ENCODE data around the gene ZMYND8.

DNA sequence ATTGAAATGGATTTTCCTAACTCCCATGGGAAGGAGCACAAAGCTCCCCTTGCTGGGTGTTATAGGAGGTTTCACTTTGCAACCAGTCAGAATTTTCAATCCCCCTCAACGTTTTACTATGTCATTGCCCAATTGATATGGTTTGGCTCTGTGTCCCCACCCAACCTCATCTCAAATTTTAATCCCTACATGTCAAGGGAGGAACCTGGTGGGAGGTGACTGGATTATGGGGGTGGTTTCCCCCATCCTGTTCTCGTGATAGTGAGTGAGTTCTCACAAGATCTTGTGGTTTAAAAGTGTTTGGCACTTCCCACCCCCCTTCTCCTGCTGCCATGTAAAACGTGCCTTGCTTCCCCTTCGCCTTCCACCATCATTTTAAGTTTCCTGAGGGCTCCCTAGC is 62.9 kb downstream of the ZMYND8 start:
- no peak for TF ChIP-seq POLR2A (IDR thresholded peaks at IDR 0.05; ENCODE audit: low read depth)
- TF ChIP-seq, protein P1, sequence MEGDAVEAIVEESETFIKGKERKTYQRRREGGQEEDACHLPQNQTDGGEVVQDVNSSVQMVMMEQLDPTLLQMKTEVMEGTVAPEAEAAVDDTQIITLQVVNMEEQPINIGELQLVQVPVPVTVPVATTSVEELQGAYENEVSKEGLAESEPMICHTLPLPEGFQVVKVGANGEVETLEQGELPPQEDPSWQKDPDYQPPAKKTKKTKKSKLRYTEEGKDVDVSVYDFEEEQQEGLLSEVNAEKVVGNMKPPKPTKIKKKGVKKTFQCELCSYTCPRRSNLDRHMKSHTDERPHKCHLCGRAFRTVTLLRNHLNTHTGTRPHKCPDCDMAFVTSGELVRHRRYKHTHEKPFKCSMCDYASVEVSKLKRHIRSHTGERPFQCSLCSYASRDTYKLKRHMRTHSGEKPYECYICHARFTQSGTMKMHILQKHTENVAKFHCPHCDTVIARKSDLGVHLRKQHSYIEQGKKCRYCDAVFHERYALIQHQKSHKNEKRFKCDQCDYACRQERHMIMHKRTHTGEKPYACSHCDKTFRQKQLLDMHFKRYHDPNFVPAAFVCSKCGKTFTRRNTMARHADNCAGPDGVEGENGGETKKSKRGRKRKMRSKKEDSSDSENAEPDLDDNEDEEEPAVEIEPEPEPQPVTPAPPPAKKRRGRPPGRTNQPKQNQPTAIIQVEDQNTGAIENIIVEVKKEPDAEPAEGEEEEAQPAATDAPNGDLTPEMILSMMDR (IDR thresholded peaks at IDR 0.05): no peak
- no peak for TF ChIP-seq EP300 (IDR thresholded peaks at IDR 0.05)
